ENCODE measurements around the gene CFH.
"Not testable (repeated sequence)": the region's sequence is repeated elsewhere in the genome, so short reads cannot be mapped to it uniquely, and the experiment has no call there.

CFH gene

GRCh38 chr1:196769823-196770222 is 118.0 kb downstream of the CFH start:
- not testable (repeated sequence) for H3K4me1 Mint-ChIP-seq (ENCODE audit: low read depth); H3K36me3 Mint-ChIP-seq; H3K9me3 Mint-ChIP-seq (ENCODE audit: low read depth); H3K4me3 Mint-ChIP-seq; H3K27me3 Mint-ChIP-seq; H3K27ac Mint-ChIP-seq

GRCh38 chr1:196773713-196774112 is 121.9 kb downstream of the CFH start:
- H3K36me3 Mint-ChIP-seq = no peaks in the 10 kb centered on the region
- H3K27ac Mint-ChIP-seq = no peak overlapping the region
- no peaks in the 10 kb centered on the region for H3K4me1 Mint-ChIP-seq (ENCODE audit: low read depth)
- no peaks in the 10 kb centered on the region for H3K9me3 Mint-ChIP-seq (ENCODE audit: low read depth)
- H3K27me3 Mint-ChIP-seq = no peaks in the 10 kb centered on the region
- no peak overlapping the region for H3K4me3 Mint-ChIP-seq

- Mint-ChIP-seq H3K9me3 (ENCODE audit: low read depth) (no peaks in the 10 kb centered on the region), H3K4me3 (no peak overlapping the region), H3K27ac (no peak overlapping the region), H3K4me1 (ENCODE audit: low read depth) (no peaks in the 10 kb centered on the region), H3K27me3 (no peaks in the 10 kb centered on the region), H3K36me3 (no peaks in the 10 kb centered on the region)
Measured at GRCh38 chr1:196774175-196774574, 122.3 kb downstream of the CFH start.

GRCh38 chr1:196774603-196775002 is 122.8 kb downstream of the CFH start, which contains the start of gene CFHR3:
TSS of gene CFHR3 (plus strand) at chr1:196774840. CDS start at chr1:196774887, 47 bp downstream.
- no peaks in the 10 kb centered on the region for H3K4me1 Mint-ChIP-seq (ENCODE audit: low read depth)
- no peak within 1 kb of the TSS for H3K27ac Mint-ChIP-seq
- H3K36me3 Mint-ChIP-seq = no peaks in the 10 kb centered on the region
- H3K27me3 Mint-ChIP-seq = no peaks in the 10 kb centered on the region
- H3K4me3 Mint-ChIP-seq = no peak within 1 kb of the TSS
- no peaks in the 10 kb centered on the region for H3K9me3 Mint-ChIP-seq (ENCODE audit: low read depth)

- no peaks in the 10 kb centered on the region for H3K36me3 Mint-ChIP-seq
- no peaks in the 10 kb centered on the region for H3K9me3 Mint-ChIP-seq (ENCODE audit: low read depth)
- no peak overlapping the region for H3K27ac Mint-ChIP-seq
- no peaks in the 10 kb centered on the region for H3K4me1 Mint-ChIP-seq (ENCODE audit: low read depth)
- no peaks in the 10 kb centered on the region for H3K27me3 Mint-ChIP-seq
- no peak overlapping the region for H3K4me3 Mint-ChIP-seq
Measured at GRCh38 chr1:196777603-196778002, 125.8 kb downstream of the CFH start.

- Mint-ChIP-seq H3K36me3 (no peaks in the 10 kb centered on the region), H3K9me3 (ENCODE audit: low read depth) (no peaks in the 10 kb centered on the region), H3K4me1 (ENCODE audit: low read depth) (no peaks in the 10 kb centered on the region), H3K27ac (no peak overlapping the region), H3K4me3 (no peak overlapping the region), H3K27me3 (no peaks in the 10 kb centered on the region)
Measured at GRCh38 chr1:196779093-196779492, 127.2 kb downstream of the CFH start.

- H3K27ac Mint-ChIP-seq; H3K4me3 Mint-ChIP-seq; H3K27me3 Mint-ChIP-seq; H3K36me3 Mint-ChIP-seq; H3K4me1 Mint-ChIP-seq (ENCODE audit: low read depth); H3K9me3 Mint-ChIP-seq (ENCODE audit: low read depth): not testable (repeated sequence)
Measured at GRCh38 chr1:196791252-196791651, 139.4 kb downstream of the CFH start.

GRCh38 chr1:196794103-196794502 is 142.3 kb downstream of the CFH start:
- not testable (repeated sequence) for H3K4me1 Mint-ChIP-seq (ENCODE audit: low read depth); H3K36me3 Mint-ChIP-seq; H3K27ac Mint-ChIP-seq; H3K9me3 Mint-ChIP-seq (ENCODE audit: low read depth); H3K27me3 Mint-ChIP-seq; H3K4me3 Mint-ChIP-seq
